ENCODE data around the gene SLC34A1.
"Not testable (repeated sequence)": the region's sequence is repeated elsewhere in the genome, so short reads cannot be mapped to it uniquely, and the experiment has no call there.

The SLC34A1 gene

DNA sequence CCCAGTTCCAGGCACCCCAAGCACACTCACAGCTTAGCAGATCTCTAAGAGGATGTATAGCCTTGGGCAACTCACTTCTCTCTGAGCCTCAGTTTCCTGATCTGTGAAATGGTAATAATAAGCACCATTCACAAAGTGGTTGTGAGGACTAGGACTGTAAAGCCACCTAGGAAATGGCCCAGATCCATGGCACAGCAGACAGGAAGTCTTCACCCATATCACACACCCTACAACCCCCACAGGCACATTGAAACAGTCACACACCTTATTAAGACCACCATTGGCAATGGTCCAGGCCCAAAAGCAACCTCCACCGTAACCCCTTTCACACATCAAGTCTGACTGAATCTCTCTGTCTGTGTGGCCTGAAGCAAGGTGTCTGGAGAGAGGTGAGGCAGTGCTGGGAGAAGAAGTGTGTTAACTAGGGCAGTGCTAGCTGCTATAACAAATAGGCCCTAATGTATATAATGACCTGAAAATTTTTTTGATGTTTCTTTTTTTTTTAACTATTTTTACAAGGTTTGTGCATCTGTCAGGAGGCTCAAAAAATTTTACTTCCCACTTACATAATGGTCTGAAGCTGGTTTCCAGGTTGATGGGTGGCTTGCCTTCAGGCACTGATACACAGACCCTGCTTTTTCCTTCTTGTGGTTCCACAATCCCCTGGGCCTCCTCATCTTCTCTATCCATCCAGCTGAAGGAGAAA, 28.9 kb upstream of the SLC34A1 start:
- no peak for DNase-seq

DNA sequence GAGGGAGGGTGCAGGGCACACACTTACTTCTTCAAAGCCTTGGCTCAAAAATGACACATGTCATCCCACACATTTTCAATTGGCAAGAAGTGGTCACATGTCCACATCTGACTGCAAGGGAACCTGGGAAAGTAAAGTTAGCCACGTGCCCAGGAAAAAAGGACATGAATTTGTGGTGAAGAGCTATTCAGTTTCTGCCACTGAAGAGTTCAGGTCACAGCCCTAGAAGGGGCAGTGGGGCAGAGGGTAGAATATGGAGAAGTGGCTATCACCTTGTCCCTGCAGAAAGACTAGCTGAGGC, 28.4 kb upstream of the SLC34A1 start:
- DNase-seq, result no peak

DNA sequence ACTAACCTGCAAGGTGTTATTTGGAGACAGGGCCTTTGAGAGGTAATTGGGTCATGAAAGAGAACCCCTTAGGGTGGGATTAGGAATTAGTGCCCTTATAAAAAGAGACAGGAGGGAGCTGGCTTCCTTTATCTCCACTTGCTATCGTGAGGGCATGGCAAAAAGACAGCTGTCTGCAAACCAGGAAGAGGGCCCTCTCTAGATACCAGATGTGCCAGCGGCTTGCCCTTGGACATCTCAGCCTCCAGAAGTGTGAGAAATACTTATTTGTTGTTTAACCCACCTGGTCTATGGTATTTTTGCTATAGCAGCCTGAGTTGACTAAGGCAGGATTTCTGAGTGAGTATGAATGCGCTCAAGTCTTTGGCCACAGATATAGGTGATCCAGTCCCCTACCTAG, 27.5 kb upstream of the SLC34A1 start:
- no peak for DNase-seq

DNA sequence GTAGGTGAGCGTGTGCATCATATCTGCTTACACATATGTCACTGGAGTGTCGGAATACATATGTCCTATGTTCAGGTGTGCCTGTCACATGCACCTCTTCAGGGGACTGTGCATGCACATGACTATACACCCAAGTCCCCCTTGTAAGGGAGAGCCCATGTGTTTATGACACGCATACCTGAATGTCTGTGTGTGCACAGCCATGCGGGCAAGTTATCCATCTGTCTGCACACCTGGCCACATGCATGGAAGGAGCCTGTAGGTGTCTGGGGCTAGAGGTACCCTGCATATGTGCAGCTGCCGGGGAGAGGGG, 27.1 kb upstream of the SLC34A1 start:
- no peak for DNase-seq

DNA sequence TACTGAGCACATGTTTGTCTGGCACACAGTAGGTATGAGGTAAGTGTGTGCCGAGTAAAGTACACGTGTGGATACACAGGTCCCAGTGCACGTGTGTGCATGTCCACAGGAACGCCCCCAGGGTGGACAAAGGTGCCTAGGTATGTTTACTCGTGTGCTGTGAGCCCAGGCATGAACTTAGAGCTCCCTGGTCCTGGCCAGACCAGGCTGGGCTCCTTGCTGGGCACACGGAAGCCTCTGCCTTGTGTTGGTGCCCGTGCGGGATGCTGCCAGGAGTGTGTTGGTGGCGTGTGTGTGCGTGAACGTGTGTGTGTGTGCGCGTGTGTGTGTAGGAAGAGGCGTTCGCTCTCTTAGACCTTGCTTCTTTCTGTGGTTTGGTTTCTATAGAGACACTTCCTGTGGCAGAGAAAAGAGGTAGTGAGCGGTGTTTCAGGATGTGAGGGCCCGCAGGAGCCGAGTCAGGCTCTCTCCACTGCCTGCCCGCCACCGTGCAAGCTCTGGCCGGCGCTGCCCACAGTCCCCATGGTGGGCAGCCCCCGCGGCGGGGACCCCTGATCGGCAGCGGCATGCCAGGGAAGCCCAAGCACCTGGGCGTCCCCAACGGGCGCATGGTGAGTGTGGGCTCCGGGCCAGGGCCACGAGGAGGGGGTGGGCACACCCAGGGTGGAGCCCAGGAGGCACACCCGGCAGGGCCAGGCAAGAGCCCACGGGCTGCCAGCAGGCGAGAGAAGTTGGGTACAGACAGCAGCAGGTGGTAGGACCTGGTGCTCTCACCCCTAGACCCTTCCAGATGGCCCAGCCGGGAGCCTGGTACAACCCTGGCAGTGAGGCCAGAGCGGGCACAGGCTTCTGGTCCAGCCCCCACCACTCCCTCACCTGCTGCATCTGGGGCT, 26.5 kb upstream of the SLC34A1 start, which contains the start of gene RGS14:
TSS of gene RGS14 (plus strand) at position 466 of the 893 bp plus-strand sequence. CDS start at position 567, 101 bp downstream.
- DNase-seq, result peak; percentile 72

DNA sequence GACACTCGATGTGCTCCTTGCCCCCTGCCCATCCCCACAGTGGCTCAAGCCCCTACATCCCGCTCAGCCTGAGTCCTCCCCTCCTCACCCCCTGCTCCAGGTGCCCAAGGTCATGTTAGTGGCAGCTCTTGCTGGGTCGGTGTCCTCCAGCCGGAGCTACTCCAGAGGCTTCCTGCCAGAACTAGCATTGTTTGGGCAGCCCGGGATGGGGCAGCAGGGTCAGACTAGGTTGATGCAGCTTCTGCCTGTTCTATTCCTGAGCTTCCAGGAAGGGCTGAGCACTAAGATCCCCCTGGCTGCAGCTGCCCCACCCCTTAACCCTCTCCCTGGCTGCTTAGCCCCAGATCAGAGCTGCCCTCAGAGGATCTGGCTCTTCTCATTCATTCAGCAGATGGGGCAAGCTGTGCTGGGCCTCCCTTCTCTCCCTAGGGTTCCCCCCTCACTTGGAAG, 25.8 kb upstream of the SLC34A1 start:
- no peak for DNase-seq

DNA sequence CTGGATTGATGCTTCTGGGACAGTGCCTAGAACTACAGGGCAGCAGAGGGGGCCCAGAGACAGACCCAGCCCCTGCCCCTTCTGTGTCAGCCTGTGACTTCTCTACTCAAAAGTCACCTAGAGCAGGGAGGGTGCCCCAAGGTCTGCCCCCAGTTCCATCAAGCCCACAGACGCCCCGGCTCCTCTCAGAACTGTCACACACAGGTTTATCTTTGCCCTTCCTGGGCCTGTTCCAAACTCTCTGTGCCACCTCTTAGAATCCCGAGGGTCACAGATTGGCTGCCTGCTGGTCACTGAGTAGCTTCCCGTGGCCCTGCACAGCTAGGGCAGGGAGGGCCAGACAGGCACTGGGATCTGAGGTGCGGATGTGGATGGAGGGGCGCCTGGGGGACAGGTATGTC, 24.8 kb upstream of the SLC34A1 start:
- no peak for DNase-seq

DNA sequence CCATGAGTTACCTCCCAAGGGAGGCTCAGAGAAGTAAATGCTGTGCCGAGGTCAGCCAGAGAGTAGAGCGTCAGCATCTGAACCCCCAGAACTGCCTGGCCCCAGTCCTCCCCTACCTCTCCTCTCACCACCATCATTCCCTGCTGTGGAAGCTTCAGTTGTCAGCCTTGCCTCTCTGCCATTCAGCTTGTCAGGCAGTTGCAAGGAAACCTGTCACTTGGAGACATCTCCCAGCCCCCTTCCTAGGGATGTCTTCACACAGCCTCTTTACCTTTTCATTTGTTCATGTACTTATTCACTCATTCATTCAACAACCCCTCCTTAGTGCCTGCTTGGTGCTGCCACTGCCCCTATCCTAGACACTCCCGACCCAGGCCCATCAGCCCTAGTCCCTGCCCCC, 24.4 kb upstream of the SLC34A1 start:
- no peak for DNase-seq

DNA sequence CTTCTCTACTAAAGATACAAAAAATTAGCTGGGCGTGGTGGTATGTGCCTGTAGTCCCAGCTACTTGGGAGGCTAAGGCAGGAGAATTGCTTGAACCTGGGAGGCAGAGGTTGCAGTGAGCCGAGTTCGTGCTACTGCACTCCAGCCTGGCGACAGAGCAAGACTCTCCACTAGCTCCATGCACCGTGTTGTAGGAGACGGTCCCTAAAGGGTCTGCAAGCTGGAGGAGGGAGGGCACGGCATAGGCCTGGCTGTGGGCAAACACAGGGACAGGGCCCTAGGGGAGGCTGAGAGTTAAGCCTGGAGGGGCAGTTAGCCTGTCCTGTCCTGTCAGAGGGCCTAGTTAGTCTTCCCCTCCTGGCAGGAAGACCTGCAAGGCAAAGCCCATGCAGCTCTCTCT, 23.5 kb upstream of the SLC34A1 start:
- DNase-seq, result not testable (repeated sequence)

DNA sequence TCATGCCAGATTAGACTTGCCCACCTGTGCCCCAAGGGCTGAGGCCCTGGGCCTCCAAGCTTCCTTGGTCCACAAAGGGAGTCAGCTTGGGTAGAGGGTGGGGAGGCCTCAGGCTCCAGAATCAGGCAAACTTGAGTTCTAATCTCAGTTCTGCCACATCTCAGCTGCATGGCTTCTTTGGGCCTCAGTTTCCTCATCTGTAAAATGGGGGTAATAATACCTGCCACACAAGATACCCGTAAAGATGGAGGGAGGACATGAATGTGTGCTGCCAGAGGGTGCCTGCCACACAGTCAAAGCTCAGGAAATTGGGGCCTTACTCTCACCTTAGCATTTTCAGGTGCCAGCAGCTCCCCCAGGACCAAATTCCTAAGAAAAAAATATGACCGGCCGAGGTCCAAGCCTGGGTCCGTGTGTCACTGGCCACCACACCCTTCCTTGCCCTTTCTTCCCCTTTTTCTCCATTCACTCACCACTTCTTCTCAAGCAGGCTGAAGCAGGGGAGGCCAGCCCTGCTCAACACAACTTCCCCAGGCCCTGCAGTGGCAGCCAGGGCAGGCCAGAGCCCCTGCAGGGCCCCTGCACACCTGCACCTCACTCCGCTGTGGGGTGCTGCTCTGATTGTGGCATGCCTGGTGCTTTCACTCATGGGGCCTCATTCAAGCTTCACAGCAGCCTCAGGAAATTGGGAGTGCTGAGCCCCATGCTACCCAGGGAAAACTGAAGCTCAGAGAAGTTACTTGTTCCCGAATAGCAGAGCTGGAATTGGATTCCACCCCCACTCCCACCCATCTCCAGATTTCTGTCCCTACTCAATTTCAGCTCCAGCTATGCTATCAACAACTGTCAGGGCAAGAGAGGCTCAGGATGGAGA, 22.6 kb upstream of the SLC34A1 start:
- no peak for DNase-seq

DNA sequence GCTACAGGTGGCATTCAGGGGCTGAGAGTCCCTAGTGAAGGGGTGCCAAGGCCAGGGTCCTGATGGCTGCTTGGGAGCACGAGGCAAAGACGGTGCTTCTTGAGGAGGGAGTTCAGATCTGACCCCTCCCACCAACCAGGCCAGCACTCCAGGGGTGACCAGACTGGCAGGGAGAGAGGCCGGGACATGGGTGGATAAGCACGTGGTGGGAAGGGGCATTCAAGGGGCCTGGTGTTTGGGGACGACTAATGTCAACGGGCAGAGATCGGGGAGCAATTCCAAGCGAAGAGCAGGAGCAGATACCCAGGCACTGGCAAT, 22.0 kb upstream of the SLC34A1 start:
- no peak for DNase-seq

DNA sequence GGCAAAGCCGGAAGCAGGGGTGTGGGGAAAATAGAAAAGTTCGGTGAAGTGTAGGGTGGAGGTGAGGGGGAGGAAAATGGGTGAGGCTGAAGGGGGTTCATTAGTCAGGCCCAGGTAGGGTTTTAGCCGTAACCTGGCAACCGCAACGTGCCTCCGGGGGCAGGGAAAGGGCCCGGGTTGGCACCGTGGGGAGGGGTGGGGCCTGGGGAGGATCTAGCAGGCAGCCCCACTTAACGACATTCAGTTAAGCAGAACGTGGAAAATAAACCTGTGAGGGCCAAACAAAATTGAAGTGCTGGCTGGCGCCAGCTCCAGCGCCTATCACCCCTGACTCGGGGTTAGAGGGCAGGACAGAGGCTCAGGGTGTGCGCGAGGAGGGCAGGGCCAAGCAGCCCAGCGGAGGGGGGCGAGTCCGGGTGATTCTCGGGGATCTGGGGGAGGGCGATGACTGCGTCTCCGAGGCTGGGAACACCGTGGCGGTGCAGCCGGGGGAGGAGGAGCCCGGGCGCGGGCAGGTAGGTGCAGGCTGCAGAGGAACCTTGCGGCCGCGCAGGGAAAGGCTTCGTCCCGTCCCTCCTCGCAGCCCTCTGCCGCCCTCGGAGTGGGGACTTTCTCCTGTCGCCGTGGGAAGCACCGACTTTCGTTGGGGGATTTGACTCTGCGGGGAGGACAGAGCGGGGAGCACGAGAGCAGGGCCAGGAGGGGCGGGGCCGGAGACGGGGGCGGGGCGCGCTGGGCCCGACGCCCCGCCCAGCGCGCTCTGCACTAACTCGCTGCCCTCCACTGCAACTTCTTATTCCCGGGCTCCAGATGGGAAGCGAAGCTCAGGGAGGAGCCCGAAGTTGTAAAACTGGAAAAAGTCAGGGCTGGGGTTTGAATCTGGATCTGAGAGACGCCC, 21.4 kb upstream of the SLC34A1 start:
- peak; percentile 66 for DNase-seq

DNA sequence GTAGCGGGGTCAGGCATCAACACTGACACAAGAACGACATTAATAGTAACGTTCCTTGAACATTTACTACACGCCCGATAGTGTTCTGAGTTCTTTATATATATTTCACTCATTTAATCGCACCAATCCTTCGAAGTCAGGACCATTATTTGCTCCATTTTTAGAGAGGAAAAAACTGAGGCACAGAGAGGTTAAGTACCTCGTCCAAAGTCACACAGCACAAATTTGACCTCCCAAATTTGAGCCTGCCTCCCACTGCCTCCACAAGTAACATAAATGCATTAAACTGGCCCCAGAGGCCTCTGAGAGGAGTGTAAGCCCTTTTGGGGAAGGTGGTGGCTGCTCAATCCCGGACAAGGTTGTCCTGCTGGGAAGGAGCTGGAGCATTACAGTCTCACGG, 20.7 kb upstream of the SLC34A1 start:
- DNase-seq, result no peak

DNA sequence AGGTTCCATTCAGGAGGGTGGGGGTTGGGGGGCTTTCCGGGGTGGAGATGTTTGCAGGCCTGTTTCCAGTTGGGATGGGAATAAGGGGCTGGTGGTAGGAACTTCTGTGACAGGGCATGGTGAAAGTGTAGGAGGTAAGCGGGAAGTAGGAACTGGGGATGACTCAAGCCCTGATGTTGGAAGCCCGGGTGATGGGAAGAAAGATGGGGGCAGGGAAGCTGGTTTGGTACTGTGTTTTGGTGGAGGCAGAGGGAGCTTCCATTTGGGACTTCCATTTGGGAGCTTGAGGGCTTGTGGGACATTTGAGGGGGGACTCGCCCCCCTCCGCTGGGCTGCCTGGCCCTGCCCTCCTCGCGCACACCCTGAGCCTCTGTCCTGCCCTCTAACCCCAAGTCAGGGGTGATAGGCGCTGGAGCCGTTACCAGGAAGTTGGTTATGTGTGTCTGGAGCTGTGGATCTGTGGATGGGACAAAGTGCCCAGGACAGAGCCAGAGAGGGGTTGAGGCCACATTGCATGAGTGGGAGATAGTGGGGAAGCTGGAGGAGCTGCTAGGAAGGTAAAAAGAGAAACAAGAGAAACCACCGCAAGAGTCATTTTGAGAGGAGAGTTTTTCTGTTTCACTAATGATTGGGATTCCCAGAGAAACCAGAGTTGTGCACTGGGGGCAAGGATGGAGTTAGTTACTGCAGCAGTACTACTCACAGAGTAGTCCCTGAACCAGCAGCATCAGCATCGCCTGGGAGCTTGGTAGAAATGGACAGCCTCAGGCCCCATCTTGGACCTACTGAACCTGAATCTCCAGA, 19.9 kb upstream of the SLC34A1 start:
- peak; percentile 52 for DNase-seq

DNA sequence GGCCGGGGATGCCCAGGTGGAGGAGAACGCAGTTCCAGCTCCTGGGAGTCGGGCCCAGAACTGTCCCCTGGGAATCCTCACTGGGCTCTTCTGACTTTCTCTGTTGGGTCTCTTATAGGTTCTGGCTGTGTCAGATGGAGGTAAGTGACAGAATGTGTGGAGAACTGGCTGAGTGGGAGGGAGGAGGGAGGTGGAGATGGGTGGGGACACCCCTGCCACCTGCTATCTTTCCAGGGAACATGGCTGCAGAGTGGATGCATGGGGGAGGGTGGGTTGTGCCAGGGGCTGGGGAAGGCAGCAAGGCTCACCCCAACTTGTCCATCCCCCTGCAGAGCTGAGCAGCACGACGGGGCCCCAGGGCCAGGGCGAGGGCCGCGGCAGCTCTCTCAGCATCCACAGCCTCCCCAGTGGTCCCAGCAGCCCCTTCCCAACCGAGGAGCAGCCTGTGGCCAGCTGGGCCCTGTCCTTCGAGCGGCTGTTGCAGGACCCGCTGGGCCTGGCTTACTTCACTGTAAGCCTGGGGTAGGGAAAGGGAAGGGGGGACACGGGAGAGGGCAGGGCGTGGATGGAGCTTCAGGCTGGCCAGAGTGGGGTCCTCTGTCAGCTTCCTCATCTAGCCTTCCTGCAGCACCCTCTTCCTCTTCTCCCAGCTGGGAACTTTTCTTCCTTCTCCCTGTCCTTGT, 18.2 kb upstream of the SLC34A1 start:
- no peak for DNase-seq

DNA sequence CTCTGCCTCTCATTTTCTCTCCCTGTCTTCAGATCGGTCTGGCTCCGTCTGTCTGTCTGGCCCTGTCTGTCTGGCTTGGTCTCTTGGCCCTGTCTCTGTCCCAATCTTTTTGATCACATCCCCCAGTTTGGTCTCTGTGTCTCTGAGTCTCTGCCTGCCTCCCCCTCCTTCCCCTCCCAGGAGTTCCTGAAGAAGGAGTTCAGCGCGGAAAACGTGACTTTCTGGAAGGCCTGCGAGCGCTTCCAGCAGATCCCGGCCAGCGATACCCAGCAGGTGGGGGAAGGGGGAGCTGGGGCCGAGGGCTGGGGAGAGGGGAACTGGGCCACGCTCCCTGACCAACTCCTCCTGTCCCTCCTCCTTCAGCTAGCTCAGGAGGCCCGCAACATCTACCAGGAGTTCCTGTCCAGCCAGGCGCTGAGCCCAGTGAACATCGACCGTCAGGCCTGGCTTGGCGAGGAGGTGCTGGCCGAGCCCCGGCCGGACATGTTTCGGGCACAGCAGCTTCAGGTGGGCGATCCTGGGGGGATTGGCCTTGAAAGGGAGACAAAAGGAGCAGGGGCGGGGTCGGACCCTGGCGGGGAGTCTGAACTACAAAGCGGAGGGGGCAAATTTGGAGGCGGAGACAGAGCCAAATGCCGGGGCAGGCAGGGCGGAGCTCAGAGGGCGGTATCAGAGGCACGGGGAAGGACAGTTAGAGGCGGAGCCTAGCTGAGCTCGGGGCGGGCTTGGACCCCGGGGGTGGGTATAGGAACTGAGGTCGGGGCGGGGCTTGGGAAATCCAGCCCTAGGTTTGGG, 17.5 kb upstream of the SLC34A1 start:
- DNase-seq, result no peak

DNA sequence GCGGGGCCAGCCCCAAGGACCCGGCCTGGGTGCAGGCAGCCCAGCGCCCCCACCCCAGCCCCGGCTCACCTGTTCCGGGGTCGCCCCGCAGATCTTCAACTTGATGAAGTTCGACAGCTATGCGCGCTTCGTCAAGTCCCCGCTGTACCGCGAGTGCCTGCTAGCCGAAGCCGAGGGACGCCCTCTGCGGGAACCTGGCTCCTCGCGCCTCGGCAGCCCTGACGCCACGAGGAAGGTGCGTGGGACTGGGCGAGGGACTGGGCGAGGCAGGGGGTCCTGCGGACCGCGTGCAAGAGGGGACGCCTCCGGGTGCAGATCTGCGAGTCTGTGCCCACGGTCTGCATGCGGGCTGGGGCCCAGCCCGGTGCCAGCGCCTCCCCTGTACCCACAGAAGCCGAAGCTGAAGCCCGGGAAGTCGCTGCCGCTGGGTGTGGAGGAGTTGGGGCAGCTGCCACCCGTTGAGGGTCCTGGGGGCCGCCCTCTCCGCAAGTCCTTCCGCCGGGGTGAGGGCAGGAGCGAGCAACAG, 16.8 kb upstream of the SLC34A1 start:
- DNase-seq, result no peak

DNA sequence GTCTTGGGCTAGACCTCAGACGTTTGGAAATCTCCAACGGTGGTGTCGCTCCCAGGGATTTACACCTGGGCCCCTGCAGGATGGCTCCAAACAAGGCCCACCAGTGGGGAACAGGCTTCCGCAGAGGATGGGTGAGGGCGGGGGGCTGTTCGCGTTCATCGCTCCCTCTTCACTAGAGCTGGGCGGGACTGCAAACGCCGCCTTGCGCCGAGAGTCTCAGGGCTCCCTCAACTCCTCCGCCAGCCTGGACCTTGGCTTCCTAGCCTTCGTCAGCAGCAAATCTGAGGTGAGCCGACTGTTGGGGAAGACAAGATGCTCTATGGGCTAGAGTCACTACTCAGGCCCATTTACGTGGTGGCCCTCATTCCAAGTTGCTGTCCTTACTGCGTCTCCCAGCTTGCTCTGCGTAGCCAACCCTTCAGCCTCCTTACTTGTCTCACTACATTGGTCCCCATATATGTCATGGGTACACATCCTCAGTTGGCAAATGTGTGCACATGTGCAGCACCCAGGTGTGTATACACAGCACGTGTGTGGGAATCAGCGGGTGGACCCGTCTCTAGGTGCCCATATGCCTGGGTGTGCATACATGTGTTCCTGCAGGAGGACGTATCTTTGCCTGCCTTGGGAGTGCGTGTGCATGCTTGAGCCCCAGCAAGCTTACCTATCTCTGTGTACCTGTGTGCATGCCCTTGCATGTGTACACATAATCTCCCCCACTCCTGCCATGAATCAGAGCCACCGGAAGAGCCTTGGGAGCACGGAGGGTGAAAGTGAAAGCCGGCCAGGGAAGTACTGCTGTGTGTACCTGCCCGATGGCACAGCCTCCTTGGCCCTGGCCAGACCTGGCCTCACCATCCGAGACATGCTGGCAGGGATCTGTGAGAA, 16.0 kb upstream of the SLC34A1 start:
- DNase-seq, result no peak
